ENCODE results near the gene KCNT2. TPM values are rescaled to one million over a fixed set of nuclear protein-coding genes. Genes with fewer than 3 reads are reported as not detected.

The KCNT2 gene
- total and polyA plus RNA-seq, 11 donors: 0.15 to 6.9 (median 0.57) TPM

- TF ChIP-seq CTCF (IDR thresholded peaks at IDR 0.05): no peak
- TF ChIP-seq POLR2A (IDR thresholded peaks at IDR 0.05): no peak
- no peak overlapping the region for H3K27ac ChIP-seq
- no peaks in the 10 kb centered on the region for H3K9me3 ChIP-seq
- H3K27me3 ChIP-seq: no peaks in the 10 kb centered on the region
- intact Hi-C loops (cut with DNase I): no loop called here
- no peaks in the 10 kb centered on the region for H3K36me3 ChIP-seq
- ATAC-seq: no peak
- no peak for DNase-seq
- H3K4me1 ChIP-seq: no peaks in the 10 kb centered on the region
- no peak overlapping the region for H3K4me3 ChIP-seq
- WGBS, 4 donors: 30 to 45% (median 41%) methylated on average over 2 of the region's 2 CpGs
Observed at GRCh38 chr1:196438329-196438728, 169.9 kb downstream of the KCNT2 start.

- intact Hi-C loops (cut with DNase I): no loop called here
- no peaks in the 10 kb centered on the region for H3K27me3 ChIP-seq
- no peak for ATAC-seq
Observed at GRCh38 chr1:196437671-196438070, 170.6 kb downstream of the KCNT2 start.

GRCh38 chr1:196433000-196433399 is 175.2 kb downstream of the KCNT2 start:
- ATAC-seq: no peak
- DNase-seq: no peak
- TF ChIP-seq POLR2A (IDR thresholded peaks at IDR 0.05): no peak
- TF ChIP-seq CTCF (IDR thresholded peaks at IDR 0.05): no peak
- no peaks in the 10 kb centered on the region for H3K36me3 ChIP-seq
- H3K4me3 ChIP-seq: no peak overlapping the region
- H3K27me3 ChIP-seq: no peaks in the 10 kb centered on the region
- no peak overlapping the region for H3K27ac ChIP-seq
- H3K9me3 ChIP-seq: no peaks in the 10 kb centered on the region
- no peaks in the 10 kb centered on the region for H3K4me1 ChIP-seq
- intact Hi-C loops (cut with DNase I): no loop called here

More at GRCh38 chr1:196437671-196438070, 170.6 kb downstream of the KCNT2 start:
- H3K4me1 ChIP-seq: no peaks in the 10 kb centered on the region
- TF ChIP-seq POLR2A (IDR thresholded peaks at IDR 0.05) (no peak), CTCF (IDR thresholded peaks at IDR 0.05) (no peak)
- H3K4me3 ChIP-seq: no peak overlapping the region
- no peaks in the 10 kb centered on the region for H3K9me3 ChIP-seq
- no peak for DNase-seq
- H3K27ac ChIP-seq: no peak overlapping the region
- H3K36me3 ChIP-seq: no peaks in the 10 kb centered on the region

GRCh38 chr1:196427976-196428734 is 180.1 kb downstream of the KCNT2 start:
- intact Hi-C loops (cut with DNase I): no loop called here
- H3K27me3 ChIP-seq: no peaks in the 10 kb centered on the region
- no peak overlapping the region for H3K4me3 ChIP-seq
- DNase-seq (no peak), ATAC-seq (no peak)
- H3K36me3 ChIP-seq: no peaks in the 10 kb centered on the region
- no peaks in the 10 kb centered on the region for H3K4me1 ChIP-seq
- no peak overlapping the region for H3K27ac ChIP-seq
- H3K9me3 ChIP-seq: no peaks in the 10 kb centered on the region
- TF ChIP-seq POLR2A (IDR thresholded peaks at IDR 0.05): no peak
- TF ChIP-seq CTCF (IDR thresholded peaks at IDR 0.05): no peak
- WGBS, 4 donors: 56 to 76% (median 67%) methylated on average over 5 of the region's 5 CpGs

Data from heart left ventricle (tissue), 16 donors.